ENCODE measurements around the gene KCNIP2.

GRCh38 chr10:101840102-101840684, 3.4 kb downstream of the KCNIP2 start:
- TF ChIP-seq CEBPB (IDR thresholded peaks at IDR 0.05) (no peak), EP300 (IDR thresholded peaks at IDR 0.05; ENCODE audit: borderline replicate concordance) (no peak)
